ENCODE data around the gene TMA7B. TPM values are rescaled to one million over a fixed set of nuclear protein-coding genes. Genes with fewer than 3 reads are reported as not detected.
"Not testable (repeated sequence)": the region's sequence is repeated elsewhere in the genome, so short reads cannot be mapped to it uniquely, and the experiment has no call there.

TMA7B gene
- total RNA-seq, 1 donor from 2014 or later = not detected

GRCh38 chr22:39951603-39952293 lies 8.4 kb upstream of the TMA7B start:
- DNase-seq (ENCODE audit: low spot score) = not testable (repeated sequence)

GRCh38 chr22:39952347-39952746 lies 7.8 kb upstream of the TMA7B start:
- DNase-seq (ENCODE audit: low spot score) = no peak

GRCh38 chr22:39953101-39953500 lies 7.1 kb upstream of the TMA7B start:
- DNase-seq (ENCODE audit: low spot score) = no peak

GRCh38 chr22:39954584-39955055 lies 5.6 kb upstream of the TMA7B start:
- DNase-seq (ENCODE audit: low spot score) = no peak

GRCh38 chr22:39955675-39956074 lies 4.5 kb upstream of the TMA7B start:
- no peak for DNase-seq (ENCODE audit: low spot score)

GRCh38 chr22:39956932-39957664 lies 3.1 kb upstream of the TMA7B start:
- no peak for DNase-seq (ENCODE audit: low spot score)

GRCh38 chr22:39958009-39958711 lies 2.0 kb upstream of the TMA7B start:
- no peak for DNase-seq (ENCODE audit: low spot score)

GRCh38 chr22:39958949-39959639 lies 1.1 kb upstream of the TMA7B start:
- DNase-seq (ENCODE audit: low spot score) = no peak

GRCh38 chr22:39960791-39961746 lies 872 bp downstream of the TMA7B start:
- no peak for DNase-seq (ENCODE audit: low spot score)

GRCh38 chr22:39962071-39962470 lies 1.9 kb downstream of the TMA7B start:
- no peak for DNase-seq (ENCODE audit: low spot score)

- DNase-seq (ENCODE audit: low spot score) = no peak
Measured at GRCh38 chr22:39965748-39966147, 5.6 kb downstream of the TMA7B start.

GRCh38 chr22:39966470-39966869 lies 6.3 kb downstream of the TMA7B start:
- DNase-seq (ENCODE audit: low spot score) = no peak

GRCh38 chr22:39967103-39967829 lies 7.1 kb downstream of the TMA7B start:
- DNase-seq (ENCODE audit: low spot score) = no peak

- DNase-seq (ENCODE audit: low spot score) = no peak
Measured at GRCh38 chr22:39967996-39968972, 8.1 kb downstream of the TMA7B start.

- DNase-seq (ENCODE audit: low spot score) = no peak
Measured at GRCh38 chr22:39970742-39971141, 10.5 kb downstream of the TMA7B start.

- DNase-seq (ENCODE audit: low spot score) = no peak
Measured at GRCh38 chr22:39972641-39973040, 12.4 kb downstream of the TMA7B start.

GRCh38 chr22:39973656-39974055 lies 13.5 kb downstream of the TMA7B start:
- DNase-seq (ENCODE audit: low spot score) = no peak

- DNase-seq (ENCODE audit: low spot score) = no peak
Measured at GRCh38 chr22:39974065-39974464, 13.9 kb downstream of the TMA7B start.
